GM12892 (cell line): Measurements from ENCODE around the gene KIF21A.

ENCODE experiments used
- POLR2A ChIP-seq: IDR thresholded peaks from 2 replicates; pipeline ENCODE4 v1.6.1; 2011; ENCODE audit warnings: low read depth, low read length, control low read depth
- POLR2AphosphoS5 ChIP-seq: IDR thresholded peaks from 2 replicates; pipeline ENCODE4 v1.6.1; 2011; ENCODE audit warnings: low read depth, low read length, control low read depth
- TAF1 ChIP-seq: IDR thresholded peaks from 2 replicates; pipeline ENCODE4 v1.6.1; 2011; ENCODE audit warnings: low read depth, mild to moderate bottlenecking, control low read depth, low read length, borderline replicate concordance

DNA sequence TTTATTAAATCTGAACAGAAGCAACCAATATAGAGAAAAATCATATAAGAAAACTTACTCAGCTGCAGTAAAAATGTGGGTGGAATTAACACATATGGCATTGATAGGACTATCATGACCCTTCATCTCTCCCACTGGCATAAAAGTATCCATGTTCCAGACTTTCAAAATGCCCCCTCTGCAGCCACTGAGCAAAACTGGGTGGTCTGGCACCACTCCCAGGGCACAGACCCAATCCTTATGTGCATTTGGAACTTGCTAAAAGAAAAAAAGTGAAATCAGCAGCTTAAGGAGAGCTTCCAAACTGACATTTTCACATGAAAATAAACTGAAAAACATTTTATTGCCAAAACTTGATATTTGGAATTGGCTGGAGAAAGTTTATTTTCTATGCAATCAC is 141.5 kb downstream of the KIF21A start:
- TF ChIP-seq POLR2AphosphoS5 (no peak), POLR2A (no peak), TAF1 (no peak)
